HG03457 (cell line): Measurements from ENCODE around the gene CD300LD.
"Not testable (repeated sequence)": the region's sequence is repeated elsewhere in the genome, so short reads cannot be mapped to it uniquely, and the experiment has no call there.

Experiments used
- ATAC-seq: cut with Tn5 transposase; IDR thresholded peaks from one replicate; pipeline ENCODE4 v1.9.1; 2021; ENCODE audit warnings: moderate number of reproducible peaks; ENCODE audit not compliant: unreplicated experiment

CD300LD gene

DNA sequence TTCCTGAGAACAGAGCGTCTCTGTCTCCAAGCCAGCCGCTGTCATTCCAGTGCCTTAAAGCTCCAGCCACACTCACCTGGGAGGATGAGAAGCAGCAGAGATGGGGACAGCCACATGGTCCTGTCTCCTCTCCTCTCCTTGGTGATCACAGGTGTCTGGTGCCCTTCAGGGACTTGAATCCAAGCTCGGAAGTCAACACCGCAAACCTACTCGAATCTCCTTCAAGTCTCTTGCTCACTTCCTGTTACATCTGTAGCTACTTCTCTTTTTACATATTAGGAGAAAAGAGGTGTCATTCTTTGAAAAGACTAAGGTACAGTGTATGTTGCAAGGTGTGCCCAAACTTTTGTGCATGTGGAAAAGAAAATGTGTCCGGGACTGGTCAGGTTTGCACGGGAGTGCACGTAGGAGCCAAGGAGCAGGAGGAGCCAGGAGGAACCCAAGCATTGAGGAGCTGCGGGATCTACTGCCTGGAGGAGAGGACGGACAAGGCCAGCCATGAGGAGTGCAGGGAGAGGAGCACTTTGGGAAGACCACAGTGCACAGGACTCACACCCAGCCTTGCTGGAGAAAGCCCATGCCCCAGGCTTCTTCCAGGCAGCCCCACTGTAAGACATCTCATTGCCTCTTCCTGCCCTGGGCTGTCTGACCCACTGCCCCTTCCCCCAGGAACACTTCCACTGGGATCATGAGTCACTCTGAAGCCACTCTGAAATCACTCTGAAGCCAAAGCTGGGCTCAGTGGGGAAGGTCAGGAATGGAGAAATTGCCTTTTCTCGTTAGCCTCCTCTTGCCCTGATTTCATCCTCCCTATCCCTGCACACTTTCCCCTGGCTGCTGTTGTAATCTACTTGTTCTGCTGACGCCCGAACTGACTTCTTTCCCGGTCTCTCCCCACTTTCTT, at the start of gene CD300LD:
Gene CD300LD, minus strand, starts transcription at position 197 of the 904 bp plus-strand sequence. Its CDS starts 81 bp downstream, at position 116.
- ATAC-seq: no peak

DNA sequence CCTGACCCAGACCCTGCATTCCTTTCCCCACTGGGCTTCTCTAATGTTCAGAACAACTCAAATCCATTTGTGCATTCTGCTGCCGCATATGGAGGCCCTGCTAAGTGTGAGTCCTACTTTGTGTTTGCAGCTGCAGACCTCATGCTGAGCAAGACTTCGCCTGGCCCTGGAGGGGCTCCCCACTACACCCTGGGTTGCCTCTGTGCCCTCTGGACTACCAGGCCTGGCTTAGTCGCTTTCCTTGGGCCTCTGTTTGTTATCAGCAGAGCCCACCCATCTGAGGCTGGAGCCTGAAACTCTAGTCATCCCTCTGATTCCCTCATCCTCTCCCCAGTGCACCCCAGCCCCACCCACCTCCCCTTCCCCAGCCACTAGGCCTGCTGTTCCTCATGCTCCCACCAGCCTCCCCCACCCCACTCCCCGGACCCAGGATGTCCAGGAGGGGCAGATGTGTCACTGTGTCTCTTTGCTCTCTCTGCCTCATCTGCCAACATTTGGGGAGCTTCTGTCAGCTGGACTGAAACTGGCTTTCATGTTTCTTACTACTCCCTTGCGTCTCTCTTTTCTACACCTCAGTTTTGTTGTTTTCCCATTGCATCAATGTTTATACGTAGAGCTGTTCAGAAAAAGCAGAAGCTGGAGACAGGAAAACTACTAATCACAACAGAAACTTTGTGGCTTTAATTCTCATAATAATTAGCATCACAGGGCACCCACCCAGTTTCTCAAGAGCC, 49.3 kb upstream of the CD300LD start:
- ATAC-seq: no peak

DNA sequence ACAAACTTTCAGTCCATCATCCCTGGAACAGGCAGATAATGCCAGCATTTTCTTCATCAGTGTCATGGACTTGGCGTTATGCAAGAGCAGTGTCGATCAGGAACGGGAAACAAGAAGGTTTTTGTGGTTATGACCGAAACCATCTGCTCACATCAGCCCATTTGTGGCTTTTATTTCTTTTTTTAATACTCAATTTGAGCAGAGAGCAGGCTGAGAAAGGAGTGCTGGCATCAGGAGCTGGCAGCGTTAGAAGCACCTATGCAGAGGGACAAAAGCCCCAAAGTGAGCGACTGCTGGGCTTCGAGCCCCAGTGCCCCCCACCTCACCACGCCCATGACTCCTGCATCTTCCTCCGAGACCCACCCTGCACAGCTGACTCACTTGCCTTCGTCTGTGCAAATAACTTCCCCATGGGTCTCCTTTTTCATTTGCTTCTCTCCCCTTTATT, 47.6 kb upstream of the CD300LD start:
- no peak for ATAC-seq

DNA sequence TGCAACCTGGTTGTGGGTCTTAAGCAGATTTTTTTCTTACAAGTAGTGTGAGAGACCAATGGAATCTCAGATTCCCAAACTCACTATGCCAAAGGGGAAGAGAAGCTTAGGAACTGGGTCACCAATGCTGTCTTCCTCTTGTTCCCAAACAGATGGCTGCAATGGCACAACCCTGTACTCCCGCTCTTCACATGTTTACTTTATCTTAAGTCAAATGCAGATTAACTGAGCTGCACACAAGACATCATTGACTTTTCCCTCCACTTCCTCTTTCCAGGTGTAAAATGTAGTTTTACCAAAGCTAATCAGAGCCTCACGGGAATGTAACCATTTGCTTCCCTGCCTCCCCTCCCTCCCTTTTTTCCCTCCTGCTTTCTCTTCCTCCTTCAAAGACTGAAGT, 45.8 kb upstream of the CD300LD start:
- no peak for ATAC-seq

DNA sequence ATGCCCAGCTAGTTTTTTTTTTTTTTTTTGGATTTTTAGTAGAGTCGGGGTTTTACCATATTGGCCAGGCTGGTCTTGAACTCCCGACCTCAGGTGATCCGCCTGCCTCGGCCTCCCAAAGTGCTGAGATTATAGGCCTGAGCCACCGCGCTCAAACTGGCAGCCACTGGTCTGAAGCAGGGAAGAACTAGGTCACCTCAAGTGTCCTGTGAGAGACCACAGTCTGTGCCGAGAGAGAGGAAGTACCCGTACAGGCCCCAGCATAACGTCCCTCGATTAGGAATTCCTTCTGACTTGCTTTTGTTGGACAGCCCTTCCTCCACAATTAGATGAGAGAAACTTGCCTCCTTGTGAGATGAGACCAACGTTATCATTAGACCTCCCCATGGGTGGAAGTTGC, 45.2 kb upstream of the CD300LD start:
- no peak for ATAC-seq

DNA sequence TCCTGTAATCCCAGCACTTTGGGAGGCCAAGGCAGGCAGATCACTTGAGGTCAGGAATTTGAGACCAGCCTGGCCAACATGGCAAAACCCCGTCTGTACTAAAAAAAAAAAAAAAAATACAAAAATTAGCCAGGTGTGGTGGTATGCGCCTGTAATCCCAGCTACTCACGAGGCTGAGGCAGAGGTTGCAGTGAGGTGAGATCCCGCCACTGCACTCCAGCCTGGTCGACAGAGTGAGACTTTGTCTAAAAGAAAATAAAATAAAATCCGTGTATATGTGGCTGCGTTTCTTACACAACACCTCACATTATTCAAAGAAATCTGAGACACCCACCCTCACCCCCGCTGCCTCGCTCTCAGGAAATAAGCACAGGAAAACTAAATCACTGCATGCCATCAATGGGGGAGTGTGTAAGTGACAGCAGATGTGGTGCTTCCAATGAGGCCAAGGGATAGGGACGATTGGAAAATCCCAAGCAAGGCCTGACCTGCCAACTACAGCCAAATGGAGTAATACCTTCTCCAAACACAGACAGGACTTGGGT, 44.5 kb upstream of the CD300LD start:
- not testable (repeated sequence) for ATAC-seq

DNA sequence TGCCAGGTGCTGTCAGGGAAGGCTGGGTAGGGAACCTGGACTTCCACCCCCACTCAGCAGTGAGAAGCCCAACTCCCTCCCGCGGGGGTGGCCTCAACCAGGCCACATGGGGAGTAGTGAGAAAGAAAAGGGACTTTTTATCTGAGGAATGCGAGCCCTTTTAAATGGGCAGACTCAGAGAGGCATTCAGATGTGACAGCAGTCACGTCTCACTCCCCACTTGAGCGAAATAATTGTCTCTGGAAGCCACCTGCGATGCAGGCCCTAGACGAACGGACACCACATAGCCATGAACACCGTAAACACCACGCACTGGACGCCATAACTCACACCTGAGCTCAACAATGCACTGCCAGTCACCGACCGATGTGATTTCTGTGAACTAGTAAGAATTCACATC, 43.3 kb upstream of the CD300LD start:
- ATAC-seq: no peak

DNA sequence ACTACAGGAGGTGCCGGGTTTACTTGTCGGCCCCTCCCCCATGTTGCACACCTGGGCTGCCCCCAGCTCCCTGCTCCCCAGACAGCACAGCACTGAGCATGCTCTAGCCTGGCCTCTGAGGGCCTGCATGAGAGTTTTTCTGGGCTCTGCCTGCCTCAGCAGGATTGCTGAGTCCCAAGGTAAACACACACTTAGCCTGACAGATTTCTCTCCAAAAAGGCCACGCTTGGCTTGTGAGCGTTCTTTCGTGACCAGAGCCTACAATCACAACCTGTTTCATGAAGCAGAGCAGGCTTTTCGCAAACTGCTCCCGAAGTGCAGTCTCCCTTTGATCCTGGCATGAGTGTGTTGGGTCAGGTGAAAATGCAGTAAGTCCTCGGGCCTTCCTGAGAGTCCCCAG, 41.2 kb upstream of the CD300LD start:
- no peak for ATAC-seq

DNA sequence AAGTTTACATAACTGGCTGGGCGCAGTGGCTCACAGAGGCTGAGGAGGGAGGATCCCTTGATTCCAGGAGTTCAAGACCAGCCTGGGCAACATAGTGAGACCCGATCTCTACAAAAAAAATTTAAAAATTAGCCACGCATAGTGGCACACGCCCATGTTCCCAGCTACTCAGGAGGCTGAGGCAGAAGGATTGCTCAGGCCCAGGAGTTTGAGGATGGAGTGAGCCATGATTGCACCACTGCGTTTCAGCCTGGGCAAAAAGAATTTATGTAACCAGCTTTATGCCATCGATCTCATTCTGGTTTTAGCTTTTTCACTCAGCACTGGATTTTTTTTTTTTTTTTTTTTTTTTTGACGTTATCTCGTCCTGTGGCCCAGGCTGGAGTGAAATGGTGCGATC, 40.5 kb upstream of the CD300LD start:
- ATAC-seq: no peak

DNA sequence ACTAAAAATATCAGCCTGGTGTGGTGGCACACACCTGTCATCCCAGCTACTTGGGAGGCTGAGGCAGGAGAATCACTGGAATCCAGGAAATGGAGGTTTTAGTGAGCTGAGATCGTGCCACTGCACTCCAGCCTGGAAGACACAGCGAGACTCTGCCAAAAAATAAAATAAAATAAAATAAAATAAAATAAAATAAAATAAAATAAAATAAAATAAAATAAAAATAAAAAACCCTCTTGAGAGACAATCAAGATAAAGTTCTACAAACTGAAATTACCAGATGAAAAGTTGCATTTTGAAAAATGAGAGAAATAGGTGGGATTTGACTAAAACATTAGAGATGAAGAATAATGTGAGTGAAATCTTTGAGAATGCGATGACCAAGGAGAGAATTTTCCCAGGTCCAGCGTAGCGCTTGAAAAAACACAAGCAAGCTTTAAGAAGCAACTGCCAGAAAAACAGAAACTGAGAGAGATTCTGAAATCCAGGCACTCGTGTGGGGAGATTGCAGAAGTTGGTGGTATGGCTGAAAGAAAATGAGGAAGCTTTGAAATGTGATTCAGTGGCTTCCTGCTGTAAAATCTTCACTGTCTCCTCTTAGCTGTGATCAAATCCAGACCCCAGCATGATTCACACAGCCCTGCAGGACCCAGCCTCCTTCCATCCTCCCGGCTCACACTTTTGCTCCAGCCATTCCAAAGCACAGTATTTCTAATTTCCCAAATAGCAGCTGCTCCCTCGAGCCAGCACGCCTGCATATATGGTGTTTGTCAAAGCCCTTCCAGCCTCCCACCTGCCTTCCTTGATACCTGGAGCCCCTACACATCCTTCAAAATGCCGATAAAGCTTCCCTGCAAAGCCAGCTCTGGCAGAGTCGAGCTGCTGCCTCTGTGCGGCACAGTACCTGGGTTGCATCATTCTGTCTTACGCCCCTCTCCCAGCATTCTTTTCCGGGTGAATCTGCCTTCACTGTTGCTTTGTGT, 39.7 kb upstream of the CD300LD start:
- ATAC-seq: no peak

DNA sequence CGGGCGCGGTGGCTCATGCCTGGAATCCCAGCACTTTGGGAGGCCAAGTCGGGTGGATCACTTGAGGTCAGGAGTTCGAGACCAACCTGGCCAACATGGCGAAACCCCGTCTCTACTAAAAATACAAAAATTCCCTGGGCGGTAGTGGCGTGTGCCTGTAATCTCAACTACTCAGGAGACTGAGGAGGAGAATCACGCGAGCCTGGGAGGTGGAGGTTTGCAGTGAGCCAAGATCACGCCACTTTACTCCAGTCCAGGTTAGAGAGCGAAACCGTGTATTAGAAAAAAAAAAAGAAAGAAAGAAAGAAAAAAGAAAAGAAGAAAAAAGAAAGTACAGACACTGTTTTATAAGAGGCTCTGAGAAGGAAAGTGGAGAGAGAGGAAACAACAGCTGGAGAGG, 38.2 kb upstream of the CD300LD start:
- not testable (repeated sequence) for ATAC-seq

DNA sequence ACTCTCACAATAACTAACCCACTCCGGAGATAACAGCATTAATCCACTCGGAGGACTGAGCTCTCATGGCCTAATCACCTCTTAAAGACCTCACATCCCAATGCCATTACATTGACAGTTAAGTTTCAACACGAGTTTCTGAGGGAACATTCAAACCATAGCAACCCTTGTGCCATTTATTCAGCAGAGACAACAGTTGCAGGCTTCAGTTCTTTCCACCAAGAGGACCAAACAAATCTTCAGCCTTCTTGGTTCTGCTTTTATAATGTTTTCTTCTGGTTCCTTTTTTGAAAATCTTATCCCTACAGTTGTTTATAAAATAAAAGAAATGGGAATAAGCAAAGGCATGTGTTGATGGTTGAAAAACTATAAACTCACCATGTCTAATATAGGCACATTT, 33.6 kb upstream of the CD300LD start:
- no peak for ATAC-seq

DNA sequence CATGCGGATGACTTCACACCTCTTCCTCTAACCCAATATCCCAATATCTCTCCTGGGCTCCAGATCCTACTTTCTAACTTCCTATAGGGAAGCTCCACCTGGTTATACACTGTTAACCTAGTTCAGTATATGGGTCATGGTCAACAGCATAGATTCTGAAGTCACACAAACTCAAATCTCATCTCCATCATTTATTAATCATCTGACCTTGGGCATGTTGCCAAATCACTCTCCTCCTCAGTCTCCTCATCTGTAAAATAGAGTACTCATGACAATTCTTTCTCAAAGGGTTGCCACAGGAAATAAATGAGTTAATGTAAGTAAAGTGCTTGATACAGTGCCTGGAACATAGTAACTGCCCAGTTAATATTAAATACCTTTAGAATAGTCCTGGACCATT, 32.0 kb upstream of the CD300LD start:
- no peak for ATAC-seq

DNA sequence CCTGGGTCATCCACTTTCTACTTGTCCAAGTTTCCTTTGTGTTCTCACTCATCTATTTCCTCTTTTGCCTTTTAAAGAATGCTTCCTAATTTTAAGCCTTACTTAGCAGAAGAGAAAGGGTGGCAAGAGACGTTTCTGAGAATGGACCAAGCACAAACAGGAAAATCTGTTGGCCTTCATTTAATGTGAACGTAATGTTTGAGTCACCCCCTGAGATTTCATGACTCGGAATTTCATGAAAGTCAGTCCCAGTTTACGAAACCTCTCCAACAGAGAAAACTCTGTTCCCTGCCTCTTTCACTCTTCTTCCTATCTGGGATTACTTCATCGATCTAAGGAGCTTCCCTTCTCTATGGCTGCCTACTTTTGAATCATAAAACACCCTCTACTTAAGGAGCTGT, 31.6 kb upstream of the CD300LD start, which contains the start of gene CD300E:
Gene CD300E, minus strand, starts transcription at position 46 of the 401 bp plus-strand sequence. CDS start 117 bp downstream, outside the sequence.
- no peak for ATAC-seq

DNA sequence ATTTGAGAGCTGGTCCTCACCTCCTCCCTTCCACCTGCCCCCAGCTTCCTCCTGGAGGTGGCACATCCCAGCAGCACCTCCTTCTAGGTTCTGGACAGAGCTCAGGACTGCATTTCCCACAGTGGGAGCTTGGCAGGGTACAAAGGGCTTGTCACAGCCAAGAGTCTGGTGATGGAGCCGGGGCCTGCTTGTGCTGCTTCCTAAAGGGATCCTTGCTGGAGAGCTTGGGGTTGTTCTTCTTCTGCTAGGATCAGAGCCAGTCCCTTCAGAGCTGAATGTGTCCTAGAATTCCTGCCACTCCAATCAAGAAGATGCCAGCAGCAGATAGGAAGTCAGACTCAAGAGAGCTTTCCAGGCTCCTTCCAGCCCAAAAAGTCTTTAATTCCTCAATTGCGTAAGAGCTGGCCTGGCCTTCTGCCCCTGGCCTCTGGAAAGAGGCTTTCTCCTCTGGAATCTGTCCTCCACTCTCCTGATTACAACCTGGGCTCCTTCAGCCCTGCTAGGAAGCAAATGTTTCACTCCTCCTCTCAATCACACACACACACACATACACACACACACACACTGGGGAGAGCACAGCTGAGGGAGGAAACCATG, 27.1 kb upstream of the CD300LD start:
- ATAC-seq: no peak

DNA sequence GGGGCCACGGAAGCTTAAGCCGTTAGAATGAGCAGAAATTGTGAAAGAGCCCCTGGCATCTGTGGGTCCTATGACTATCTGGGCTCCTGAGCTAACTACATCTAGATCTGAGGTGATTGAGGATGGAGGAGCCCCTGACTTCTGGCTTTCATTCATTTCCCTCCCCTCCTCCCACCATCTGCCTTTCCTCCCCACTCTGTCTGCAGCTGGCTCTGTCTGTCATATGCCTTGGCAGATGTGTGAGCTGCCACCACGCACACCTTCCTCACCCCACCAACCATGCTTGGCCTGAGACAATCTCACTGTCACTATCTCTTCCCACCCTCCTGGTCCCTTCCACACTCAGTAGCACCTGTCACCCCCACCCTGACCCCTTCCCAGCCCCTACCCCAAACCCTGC, 26.4 kb upstream of the CD300LD start:
- ATAC-seq: no peak

DNA sequence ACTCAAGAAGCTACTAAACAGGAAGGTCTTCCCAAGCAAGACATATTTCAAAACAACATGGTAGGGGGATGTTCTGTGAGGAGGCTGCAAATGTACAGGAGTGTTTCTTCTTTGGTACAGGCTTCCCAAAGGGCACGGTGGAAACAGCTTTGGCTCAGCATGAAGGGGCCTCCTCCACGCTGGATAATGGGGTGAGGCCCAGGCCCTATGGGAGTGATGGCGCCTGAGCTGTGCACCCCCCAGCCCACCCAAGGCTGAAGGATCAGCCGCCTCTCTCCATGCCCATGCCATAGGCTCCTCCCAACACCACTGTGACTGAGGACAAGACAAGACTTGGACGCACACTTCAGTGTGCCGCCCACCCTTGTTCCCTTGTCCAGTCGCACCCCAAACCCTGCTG, 24.6 kb upstream of the CD300LD start:
- no peak for ATAC-seq

DNA sequence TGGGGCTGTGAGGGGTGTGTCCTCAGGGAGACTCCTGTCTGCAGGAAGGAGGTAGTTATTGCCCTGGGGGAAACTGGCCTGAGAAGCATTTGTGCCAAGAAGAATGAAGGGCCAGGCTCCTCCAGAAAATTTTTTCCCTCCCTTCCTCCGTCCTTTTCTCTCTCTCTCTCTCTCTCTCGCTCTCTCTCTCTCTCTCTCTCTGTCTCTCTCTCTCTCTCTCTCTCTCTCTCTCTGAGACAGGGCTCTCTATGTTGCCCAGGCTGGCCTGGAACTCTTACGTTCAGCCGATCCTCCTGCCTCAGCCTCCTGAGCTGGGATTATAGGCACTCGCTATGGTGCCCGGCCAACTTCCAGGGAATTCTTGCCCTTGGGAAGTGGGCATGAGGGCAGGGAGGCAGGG, 20.0 kb upstream of the CD300LD start:
- ATAC-seq: no peak

DNA sequence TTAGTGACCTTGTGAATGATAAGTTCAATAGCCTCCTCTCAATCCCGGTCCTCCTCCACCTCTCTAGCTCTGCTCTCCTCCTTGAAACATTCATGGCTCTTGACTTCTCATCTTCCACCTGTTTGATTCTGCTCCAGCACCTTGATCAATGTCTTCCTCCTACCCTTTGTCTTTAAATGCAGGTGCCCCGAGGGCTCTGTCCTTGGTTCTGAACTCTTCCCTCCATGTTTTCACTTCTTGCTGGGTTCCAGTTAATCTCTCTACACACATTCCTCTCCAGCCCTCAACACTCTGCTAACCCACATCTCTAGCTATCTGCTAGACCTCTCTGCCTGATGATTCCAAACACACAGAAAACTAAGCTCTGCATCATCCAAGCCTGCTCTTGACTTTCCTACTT, 18.0 kb upstream of the CD300LD start:
- no peak for ATAC-seq

DNA sequence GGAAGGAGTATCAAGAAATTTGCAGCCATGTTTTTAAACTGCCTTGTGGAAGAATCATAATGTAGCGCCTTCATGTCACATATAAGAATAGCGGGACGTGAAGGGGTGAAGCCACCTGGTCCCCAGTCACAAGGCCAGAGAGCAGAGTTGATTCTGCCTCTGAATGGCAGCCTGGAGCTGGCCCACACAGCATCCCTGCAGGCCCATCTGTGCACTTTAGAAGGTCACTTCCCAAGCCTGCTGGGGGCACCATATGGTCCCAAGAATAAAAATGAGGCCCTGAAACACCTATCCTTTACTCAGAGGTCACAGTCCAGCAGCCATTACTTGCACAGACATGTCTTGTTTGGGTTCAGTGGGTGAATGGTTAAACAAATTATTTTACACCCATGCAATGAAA, 16.4 kb upstream of the CD300LD start:
- ATAC-seq: no peak
